ENCODE results near the gene PSMA8. TPM values are rescaled to one million over a fixed set of nuclear protein-coding genes. Genes with fewer than 3 reads are reported as not detected.
"Not testable (repeated sequence)": the region's sequence is repeated elsewhere in the genome, so short reads cannot be mapped to it uniquely, and the experiment has no call there.

Gene PSMA8
- total and polyA plus RNA-seq, 3 donors from 2014 or later: 13.1 to 36.1 (median 20.1) TPM

DNA sequence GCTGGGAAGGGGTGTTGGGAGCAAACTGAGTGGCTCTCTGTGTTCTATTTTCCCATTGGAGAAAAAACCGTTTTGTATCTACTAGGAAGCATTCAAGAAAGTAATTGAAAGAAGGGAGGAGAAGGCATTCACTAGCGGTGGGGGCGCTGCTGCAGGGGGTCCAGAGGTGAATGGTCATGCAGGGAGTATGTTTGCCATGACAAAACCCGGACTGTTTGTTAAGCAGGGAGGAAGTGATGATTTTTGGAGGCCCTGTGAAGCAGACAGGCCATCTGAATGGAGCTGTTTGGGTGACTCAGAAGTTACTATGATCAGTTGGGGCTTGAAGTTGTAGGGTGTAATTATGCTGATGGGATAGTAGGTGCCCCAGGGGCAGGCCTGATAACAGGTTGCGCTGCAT lies 99.5 kb downstream of the PSMA8 start:
- WGBS, 2 donors: 81 to 82% methylated on average over 5 of the region's 5 CpGs
- no peak overlapping the region for H3K27ac ChIP-seq
- DNase-seq: no peak

GRCh38 chr18:26237363-26237762 lies 103.7 kb downstream of the PSMA8 start:
- H3K4me3 ChIP-seq; H3K36me3 ChIP-seq (ENCODE audit: low read depth, missing control alignments): not testable (repeated sequence)

More for the DNA sequence above, 99.5 kb downstream of the PSMA8 start:
- no peaks in the 10 kb centered on the region for H3K4me1 ChIP-seq
- no peak overlapping the region for H3K4me3 ChIP-seq
- H3K27me3 ChIP-seq: no peaks in the 10 kb centered on the region
- TF ChIP-seq, protein P1, sequence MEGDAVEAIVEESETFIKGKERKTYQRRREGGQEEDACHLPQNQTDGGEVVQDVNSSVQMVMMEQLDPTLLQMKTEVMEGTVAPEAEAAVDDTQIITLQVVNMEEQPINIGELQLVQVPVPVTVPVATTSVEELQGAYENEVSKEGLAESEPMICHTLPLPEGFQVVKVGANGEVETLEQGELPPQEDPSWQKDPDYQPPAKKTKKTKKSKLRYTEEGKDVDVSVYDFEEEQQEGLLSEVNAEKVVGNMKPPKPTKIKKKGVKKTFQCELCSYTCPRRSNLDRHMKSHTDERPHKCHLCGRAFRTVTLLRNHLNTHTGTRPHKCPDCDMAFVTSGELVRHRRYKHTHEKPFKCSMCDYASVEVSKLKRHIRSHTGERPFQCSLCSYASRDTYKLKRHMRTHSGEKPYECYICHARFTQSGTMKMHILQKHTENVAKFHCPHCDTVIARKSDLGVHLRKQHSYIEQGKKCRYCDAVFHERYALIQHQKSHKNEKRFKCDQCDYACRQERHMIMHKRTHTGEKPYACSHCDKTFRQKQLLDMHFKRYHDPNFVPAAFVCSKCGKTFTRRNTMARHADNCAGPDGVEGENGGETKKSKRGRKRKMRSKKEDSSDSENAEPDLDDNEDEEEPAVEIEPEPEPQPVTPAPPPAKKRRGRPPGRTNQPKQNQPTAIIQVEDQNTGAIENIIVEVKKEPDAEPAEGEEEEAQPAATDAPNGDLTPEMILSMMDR (IDR thresholded peaks at IDR 0.05): no peak
- no peak for TF ChIP-seq POLR2A (IDR thresholded peaks at IDR 0.05)
- no peaks in the 10 kb centered on the region for H3K36me3 ChIP-seq (ENCODE audit: low read depth, missing control alignments)
- intact Hi-C loops (cut with DNase I; ENCODE audit: low total_unique reads): no loop called here
- H3K9me3 ChIP-seq: no peaks in the 10 kb centered on the region

GRCh38 chr18:26238718-26239117 lies 105.0 kb downstream of the PSMA8 start:
- H3K27me3 ChIP-seq; DNase-seq; H3K9me3 ChIP-seq; H3K36me3 ChIP-seq (ENCODE audit: low read depth, missing control alignments); H3K4me3 ChIP-seq; intact Hi-C loops (cut with DNase I; ENCODE audit: low total_unique reads); H3K27ac ChIP-seq; H3K4me1 ChIP-seq: not testable (repeated sequence)
- WGBS, 2 donors: 92 to 96% methylated on average over 4 of the region's 4 CpGs

More at GRCh38 chr18:26237363-26237762, 103.7 kb downstream of the PSMA8 start:
- H3K9me3 ChIP-seq; intact Hi-C loops (cut with DNase I; ENCODE audit: low total_unique reads); DNase-seq; H3K27me3 ChIP-seq; H3K4me1 ChIP-seq; H3K27ac ChIP-seq: not testable (repeated sequence)
- 88 to 93% methylated on average over 2 of the region's 2 CpGs for WGBS, 2 donors

DNA sequence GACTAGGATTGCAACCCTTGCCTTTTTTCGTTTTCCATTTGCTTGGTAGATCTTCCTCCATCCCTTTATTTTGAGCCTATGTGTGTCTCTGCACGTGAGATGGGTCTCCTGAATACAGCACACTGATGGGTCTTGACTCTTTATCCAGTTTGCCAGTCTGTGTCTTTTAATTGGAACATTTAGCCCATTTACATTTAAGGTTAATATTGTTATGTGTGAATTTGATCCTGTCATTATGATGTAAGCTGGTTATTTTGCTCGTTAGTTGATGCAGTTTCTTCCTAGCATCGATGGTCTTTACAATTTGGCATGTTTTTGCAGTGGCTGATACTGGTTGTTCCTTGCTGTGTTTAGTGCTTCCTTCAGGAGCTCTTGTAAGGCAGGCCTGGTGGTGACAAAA lies 108.7 kb downstream of the PSMA8 start:
- H3K27me3 ChIP-seq; DNase-seq; intact Hi-C loops (cut with DNase I; ENCODE audit: low total_unique reads); H3K4me1 ChIP-seq; H3K4me3 ChIP-seq; H3K27ac ChIP-seq; H3K36me3 ChIP-seq (ENCODE audit: low read depth, missing control alignments); H3K9me3 ChIP-seq: not testable (repeated sequence)
- 94 to 96% methylated on average over 3 to 4 of the region's 4 CpGs for WGBS, 2 donors

Other genes with a start within 250 kb of the PSMA8 start
- gene SS18, start 43.3 kb upstream of the PSMA8 start, total RNA-seq: 100 to 1,000 TPM; 198 to 242 TPM
- gene SS18, start 43.3 kb upstream of the PSMA8 start, polyA plus RNA-seq (ENCODE audit: insufficient read depth, low read depth, low replicate concordance): 81.9 TPM
- 10 to 100 TPM; 55.9 to 57.5 TPM for gene TAF4B, start 92.6 kb downstream of the PSMA8 start, total RNA-seq
- 11.6 TPM for gene TAF4B, start 92.6 kb downstream of the PSMA8 start, polyA plus RNA-seq (ENCODE audit: insufficient read depth, low read depth, low replicate concordance)